Gastroesophageal sphincter (tissue), 3 donors: ENCODE measurements around the gene OR2C1.

ENCODE experiments used
- CTCF ChIP-seq, 4 experiments: fragments of 200-600 bp in 2 of 4; fragments of 450-650 bp in 2 of 4; sonication (generic) in 1 of 4; IDR thresholded peaks; one replicate each; pipeline ENCODE4 v1.5.1; 2017 to 2019; ENCODE audit warnings: antibody characterized with exemption in 4 of 4, mild to moderate bottlenecking in 2 of 4, moderate library complexity in 2 of 4
- EP300 ChIP-seq: sonication (generic); formaldehyde crosslinking; IDR thresholded peaks from one replicate; pipeline ENCODE4 v1.6.1; 2017; ENCODE audit warnings: antibody characterized with exemption, mild to moderate bottlenecking
- POLR2A ChIP-seq, 2 donors: fragments of 450-650 bp; IDR thresholded peaks; one replicate each; pipeline ENCODE4 v1.6.1; 2017; ENCODE audit warnings: antibody characterized with exemption in 2 of 2, mild to moderate bottlenecking in 2 of 2, moderate library complexity in 1 of 2
- POLR2AphosphoS5 ChIP-seq: sonication (generic); formaldehyde crosslinking; IDR thresholded peaks from one replicate; pipeline ENCODE4 v1.6.1; 2017; ENCODE audit warnings: antibody characterized with exemption

GRCh38 chr16:3400446-3400778 is 44.7 kb downstream of the OR2C1 start:
- no peak for TF ChIP-seq CTCF (IDR thresholded peaks at IDR 0.05)
- no peak for TF ChIP-seq POLR2A (IDR thresholded peaks at IDR 0.05)
- no peak for TF ChIP-seq POLR2AphosphoS5
- no peak for TF ChIP-seq EP300
